ENCODE data around the gene GPX8. TPM values are rescaled to one million over a fixed set of nuclear protein-coding genes. Genes with fewer than 3 reads are reported as not detected.

GPX8 gene
- total RNA-seq, 2 donors from 2014 or later = not detected

DNA sequence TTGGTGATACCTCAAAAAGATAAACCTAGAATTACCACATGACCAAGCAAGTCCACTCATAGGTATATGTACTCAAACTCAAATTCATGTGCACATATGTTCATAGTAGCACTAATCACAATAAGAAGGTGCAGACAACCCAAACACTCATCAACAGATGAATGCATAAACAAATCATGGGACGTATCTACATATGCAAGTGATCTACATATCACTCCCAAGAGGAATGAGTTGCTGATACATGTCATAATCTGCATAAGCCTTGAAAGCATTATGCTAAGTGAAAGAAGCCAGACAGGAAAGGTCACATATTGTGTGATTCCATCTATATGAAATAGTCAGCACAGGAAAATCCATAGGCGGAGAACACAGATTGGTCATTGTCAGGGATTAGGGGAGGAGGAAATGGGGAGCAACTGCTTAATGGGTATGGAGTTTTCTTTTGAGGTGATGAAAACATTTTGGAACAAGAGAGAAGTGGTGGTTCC lies 10.6 kb upstream of the GPX8 start:
- H3K9me3 Mint-ChIP-seq = no peaks in the 10 kb centered on the region
- H3K36me3 Mint-ChIP-seq = no peaks in the 10 kb centered on the region
- DNase-seq (ENCODE audit: low spot score) (no peak), ATAC-seq (no peak)
- no peak overlapping the region for H3K4me3 Mint-ChIP-seq
- no peak overlapping the region for H3K27ac Mint-ChIP-seq
- peaks cover 9 to 10% of the 10 kb centered on the region in 2 donors for H3K27me3 Mint-ChIP-seq
- peaks cover 10 to 13% of the 10 kb centered on the region in 2 donors for H3K4me1 Mint-ChIP-seq (ENCODE audit: low read depth in 2 of 2)

- Mint-ChIP-seq H3K27me3 (peaks cover 19 to 24% of the 10 kb centered on the region in 2 donors), H3K4me1 (ENCODE audit: low read depth in 2 of 2) (no peaks in the 10 kb centered on the region), H3K9me3 (no peaks in the 10 kb centered on the region), H3K36me3 (no peaks in the 10 kb centered on the region), H3K27ac (no peak overlapping the region), H3K4me3 (no peak overlapping the region)
- no peak for DNase-seq (ENCODE audit: low spot score)
- peak in 1 of 2 donors; percentile 15 for ATAC-seq
These were observed 7.8 kb upstream of the GPX8 start for GRCh38 chr5:55151923-55152842.

- no peak for ATAC-seq
- H3K27me3 Mint-ChIP-seq = peaks cover 26 to 27% of the 10 kb centered on the region in 2 donors
- no peak overlapping the region for H3K4me3 Mint-ChIP-seq
- no peak for DNase-seq (ENCODE audit: low spot score)
- no peaks in the 10 kb centered on the region for H3K36me3 Mint-ChIP-seq
- no peak overlapping the region for H3K27ac Mint-ChIP-seq
- no peaks in the 10 kb centered on the region for H3K9me3 Mint-ChIP-seq
- no peaks in the 10 kb centered on the region for H3K4me1 Mint-ChIP-seq (ENCODE audit: low read depth in 2 of 2)
These were observed 5.1 kb upstream of the GPX8 start for GRCh38 chr5:55154873-55155272.

GRCh38 chr5:55160493-55161209 lies 680 bp downstream of the GPX8 start:
- Mint-ChIP-seq H3K27ac (no peak overlapping the region), H3K36me3 (no peaks in the 10 kb centered on the region), H3K4me3 (no peak overlapping the region), H3K4me1 (ENCODE audit: low read depth in 2 of 2) (no peaks in the 10 kb centered on the region), H3K9me3 (no peaks in the 10 kb centered on the region), H3K27me3 (peaks cover 28 to 39% of the 10 kb centered on the region in 2 donors)
- ATAC-seq (no peak), DNase-seq (ENCODE audit: low spot score) (no peak)

DNA sequence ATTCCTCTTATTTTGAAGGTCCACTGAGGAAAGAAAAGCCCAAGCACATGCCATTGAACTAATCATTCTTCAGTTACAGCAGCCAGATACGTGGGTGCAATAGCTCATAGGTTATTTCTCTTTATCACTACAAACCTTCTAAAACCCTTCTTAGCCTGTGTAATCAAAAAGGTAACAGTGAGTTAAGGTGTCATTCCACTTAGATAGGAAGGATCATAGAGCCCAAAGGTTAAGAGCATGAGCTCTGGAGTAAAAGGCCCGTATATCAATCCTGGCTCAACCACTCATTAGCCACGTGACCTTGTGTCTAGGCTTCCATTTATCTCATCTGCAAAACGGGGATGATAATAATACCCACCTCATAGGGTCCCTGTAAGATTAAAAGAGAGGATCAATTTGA lies 2.7 kb downstream of the GPX8 start:
- ATAC-seq (no peak), DNase-seq (ENCODE audit: low spot score) (no peak)
- Mint-ChIP-seq H3K9me3 (no peaks in the 10 kb centered on the region), H3K36me3 (no peaks in the 10 kb centered on the region), H3K27ac (no peak overlapping the region), H3K4me3 (no peak overlapping the region), H3K4me1 (ENCODE audit: low read depth in 2 of 2) (no peaks in the 10 kb centered on the region), H3K27me3 (peaks cover 29 to 47% of the 10 kb centered on the region in 2 donors)

DNA sequence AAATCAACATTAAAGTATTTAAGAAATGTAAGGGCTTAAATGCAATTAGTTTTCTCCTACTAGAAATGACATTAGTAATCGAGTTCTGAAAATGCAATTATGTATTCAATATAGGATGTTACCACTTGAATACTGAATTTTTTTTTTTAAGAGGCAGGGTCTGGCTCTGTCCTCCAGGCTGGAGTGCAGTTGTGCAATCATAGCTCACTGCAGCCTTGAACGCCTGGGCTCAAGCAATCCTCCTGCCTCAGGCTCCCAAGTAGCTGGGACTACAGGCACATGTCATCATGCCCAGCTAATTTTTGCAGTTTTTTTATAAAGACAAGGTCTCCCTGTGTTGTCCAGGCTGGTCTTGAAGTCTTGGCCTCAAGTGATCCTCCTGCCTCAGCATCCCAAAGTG lies 11.5 kb downstream of the GPX8 start:
- H3K4me3 Mint-ChIP-seq = no peak overlapping the region
- H3K27me3 Mint-ChIP-seq = peaks cover 32 to 54% of the 10 kb centered on the region in 2 donors
- peaks cover 16 to 17% of the 10 kb centered on the region in 2 donors for H3K4me1 Mint-ChIP-seq (ENCODE audit: low read depth in 2 of 2)
- H3K27ac Mint-ChIP-seq = no peak overlapping the region
- DNase-seq (ENCODE audit: low spot score) = no peak
- no peaks in the 10 kb centered on the region for H3K9me3 Mint-ChIP-seq
- no peak for ATAC-seq
- H3K36me3 Mint-ChIP-seq = no peaks in the 10 kb centered on the region

GRCh38 chr5:55172051-55172899 lies 12.3 kb downstream of the GPX8 start:
- DNase-seq (ENCODE audit: low spot score) = peak; percentile 75
- Mint-ChIP-seq H3K4me3 (peak overlapping the region; percentile 87), H3K27me3 (peaks cover 35 to 58% of the 10 kb centered on the region in 2 donors)

GRCh38 chr5:55172937-55173686 lies 13.1 kb downstream of the GPX8 start, which contains the start of gene CDC20B:
CDC20B (minus strand) TSS chr5:55173177; CDS start chr5:55173000, 177 bp downstream.
- H3K4me3 Mint-ChIP-seq = peak within 1 kb of the TSS; percentile 87
- ATAC-seq (peak; percentile 98 to 99), DNase-seq (ENCODE audit: low spot score) (peak; percentile 89)
- H3K27me3 Mint-ChIP-seq = peaks cover 38 to 65% of the 10 kb centered on the region in 2 donors
- H3K27ac Mint-ChIP-seq = peak within 1 kb of the TSS in 1 of 2 donors; percentile 35
- peaks cover under 1% of the 10 kb centered on the region for H3K36me3 Mint-ChIP-seq
- peaks cover 16 to 22% of the 10 kb centered on the region in 2 donors for H3K4me1 Mint-ChIP-seq (ENCODE audit: low read depth in 2 of 2)
- no peaks in the 10 kb centered on the region for H3K9me3 Mint-ChIP-seq

More at GRCh38 chr5:55172051-55172899, 12.3 kb downstream of the GPX8 start:
- ATAC-seq = peak; percentile 60
- no peaks in the 10 kb centered on the region for H3K36me3 Mint-ChIP-seq
- H3K4me1 Mint-ChIP-seq (ENCODE audit: low read depth in 2 of 2) = peaks cover 16 to 22% of the 10 kb centered on the region in 2 donors
- peak overlapping the region in 1 of 2 donors; percentile 35 for H3K27ac Mint-ChIP-seq
- H3K9me3 Mint-ChIP-seq = no peaks in the 10 kb centered on the region

- H3K9me3 Mint-ChIP-seq = no peaks in the 10 kb centered on the region
- peaks cover 37 to 64% of the 10 kb centered on the region in 2 donors for H3K27me3 Mint-ChIP-seq
- H3K4me3 Mint-ChIP-seq = peak overlapping the region; percentile 87
- ATAC-seq (no peak), DNase-seq (ENCODE audit: low spot score) (no peak)
- H3K4me1 Mint-ChIP-seq (ENCODE audit: low read depth in 2 of 2) = peaks cover 16 to 22% of the 10 kb centered on the region in 2 donors
- peaks cover 5% of the 10 kb centered on the region for H3K36me3 Mint-ChIP-seq
- H3K27ac Mint-ChIP-seq = no peak overlapping the region
These were observed 13.8 kb downstream of the GPX8 start for GRCh38 chr5:55173687-55174230.

- Mint-ChIP-seq H3K4me1 (ENCODE audit: low read depth in 2 of 2) (peaks cover 16 to 22% of the 10 kb centered on the region in 2 donors), H3K9me3 (no peaks in the 10 kb centered on the region), H3K27me3 (peaks cover 39 to 66% of the 10 kb centered on the region in 2 donors), H3K4me3 (peak overlapping the region; percentile 44), H3K27ac (no peak overlapping the region), H3K36me3 (peaks cover 5% of the 10 kb centered on the region)
- ATAC-seq = no peak
- no peak for DNase-seq (ENCODE audit: low spot score)
These were observed 15.8 kb downstream of the GPX8 start for GRCh38 chr5:55175781-55176175.

DNA sequence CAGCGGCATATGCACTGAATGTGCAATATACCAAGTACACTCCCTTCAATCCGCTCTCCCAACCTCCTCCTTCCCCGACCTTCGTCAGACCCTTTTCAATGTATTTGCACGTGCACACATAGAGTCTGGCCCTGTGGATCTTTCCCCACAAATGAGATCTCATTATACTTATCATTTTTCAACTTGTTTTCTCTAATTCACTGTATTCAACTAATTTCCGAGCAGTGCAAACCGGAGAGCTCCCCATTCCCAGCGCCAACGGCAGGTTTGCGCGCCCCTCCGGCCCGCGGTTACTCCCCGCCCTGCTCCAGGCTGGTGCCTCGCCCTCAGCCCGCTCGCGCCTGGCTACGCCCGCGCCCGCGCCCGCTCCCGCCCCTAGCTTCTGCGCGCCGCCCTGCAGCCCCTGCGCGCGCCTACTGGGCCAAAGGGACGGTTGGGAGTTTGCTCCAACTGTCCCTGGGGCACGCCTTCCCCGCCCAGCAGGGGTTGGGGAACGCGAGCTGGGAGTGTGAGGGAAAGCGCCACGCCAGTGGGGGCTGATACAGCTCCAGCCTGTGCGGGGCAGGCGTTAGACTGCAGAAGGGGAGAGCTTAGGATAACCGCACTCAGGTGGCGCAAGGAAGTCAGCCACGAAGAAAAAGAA lies 16.3 kb downstream of the GPX8 start:
- ATAC-seq (peak; percentile 34), DNase-seq (ENCODE audit: low spot score) (no peak)
- Mint-ChIP-seq H3K36me3 (peaks cover 5% of the 10 kb centered on the region), H3K4me1 (ENCODE audit: low read depth in 2 of 2) (peaks cover 16 to 22% of the 10 kb centered on the region in 2 donors), H3K9me3 (no peaks in the 10 kb centered on the region), H3K27ac (no peak overlapping the region), H3K4me3 (peak overlapping the region; percentile 44), H3K27me3 (peaks cover 43 to 68% of the 10 kb centered on the region in 2 donors)

DNA sequence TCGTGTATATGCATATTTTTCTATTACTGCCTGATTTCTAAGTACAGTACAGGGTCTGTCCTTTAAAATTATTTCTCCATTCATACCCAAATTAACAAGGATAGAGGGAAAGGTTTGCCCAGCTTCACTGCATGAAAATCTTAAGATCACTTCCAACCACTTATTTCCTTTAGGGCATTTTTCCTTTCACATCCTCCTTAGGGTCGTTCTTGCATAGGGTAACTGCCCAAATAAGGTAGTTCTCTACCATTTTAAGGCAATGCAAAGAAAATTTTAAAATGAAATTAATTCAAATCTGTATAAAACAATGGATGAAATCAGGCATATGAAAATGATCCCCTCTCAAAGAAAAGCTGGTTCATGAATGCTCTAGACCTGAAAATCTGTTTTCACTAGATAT lies 17.1 kb downstream of the GPX8 start:
- DNase-seq (ENCODE audit: low spot score) = no peak
- peaks cover 47 to 75% of the 10 kb centered on the region in 2 donors for H3K27me3 Mint-ChIP-seq
- no peak overlapping the region for H3K27ac Mint-ChIP-seq
- ATAC-seq = no peak
- H3K9me3 Mint-ChIP-seq = no peaks in the 10 kb centered on the region
- peak overlapping the region; percentile 44 for H3K4me3 Mint-ChIP-seq
- H3K4me1 Mint-ChIP-seq (ENCODE audit: low read depth in 2 of 2) = peaks cover 16 to 22% of the 10 kb centered on the region in 2 donors
- H3K36me3 Mint-ChIP-seq = peaks cover 5% of the 10 kb centered on the region
